Mucosa of descending colon (tissue), 3 donors: ENCODE results near the gene FCRLB. TPM values are rescaled to one million over a fixed set of nuclear protein-coding genes. Genes with fewer than 3 reads are reported as not detected.
"Not testable (repeated sequence)": the region's sequence is repeated elsewhere in the genome, so short reads cannot be mapped to it uniquely, and the experiment has no call there.

ENCODE experiments used
- ATAC-seq: fragments of 200-7000 bp; cut with Tn5 transposase; one replicate; pipeline ENCODE4 v1.9.1; 2020; ENCODE audit warnings: mild to moderate bottlenecking, moderate library complexity
- DNase-seq, 3 donors: peaks; one replicate each; pipeline ENCODE4 v3.0.0-alpha.2; 2020
- H3K36me3 ChIP-seq: fragments of 200-600 bp; one replicate; pipeline ENCODE4 v1.8.0; 2021; ENCODE audit warnings: low read depth, mild to moderate bottlenecking
- H3K4me1 ChIP-seq: fragments of 200-600 bp; one replicate; pipeline ENCODE4 v1.8.0; 2021; ENCODE audit warnings: low read depth, mild to moderate bottlenecking
- H3K4me3 ChIP-seq: fragments of 200-600 bp; one replicate; pipeline ENCODE4 v1.8.0; 2021; ENCODE audit warnings: mild to moderate bottlenecking
- H3K9me3 ChIP-seq: fragments of 200-600 bp; one replicate; pipeline ENCODE4 v1.8.0; 2021; ENCODE audit warnings: mild to moderate bottlenecking
- CTCF ChIP-seq: fragments of 200-600 bp; IDR thresholded peaks from one replicate; pipeline ENCODE4 v1.8.0; 2022; ENCODE audit warnings: antibody characterized with exemption, mild to moderate bottlenecking
- intact Hi-C, 2 donors: fragments of 100-400 bp; cut with DNase I in 1 of 2; cut with micrococcal nuclease in 1 of 2; formaldehyde crosslinking; loops; one replicate each; pipeline versions ENCODE4 v1.11.0 to v1.11.1; 2022; cut with DNase I, micrococcal nuclease
- long read RNA-seq, 2 donors: library from polyadenylated mRNA; unstranded; transcript quantifications; one replicate each; pipeline ENCODE4 v2.0.0, GENCODE V29; 2019 to 2021
- total RNA-seq, 3 donors: library from RNA; stranded (reverse); fragmentation: NEBNext Ultra II Directional in 2 of 3; extraction: Animal tissue kit (Norgen Biotek cat#: 25700) in 2 of 3; gene quantifications; one replicate each; pipeline versions ENCODE4 v1.2.1 to v1.2.4, GENCODE V29; 2021 to 2023
- donor health status: DM: no; HTN: no; CAD: no; lungs with moderate emphysema.
- donor health status: DM: no; HTN: no; CAD: no.
- donor health status: DM: no; HTN: yes; CAD: no.

The FCRLB gene
- total RNA-seq, result under 1 TPM in 1 of 3 donors, not detected in 2; 0.28 TPM
- long read RNA-seq, donor 1, result 0 reads
- long read RNA-seq, donor 2, result 0 reads

- no peak for DNase-seq
- H3K36me3 ChIP-seq, result no peaks in the 10 kb centered on the region
- no peak within 1 kb of the TSS for H3K4me3 ChIP-seq
- no peak for ATAC-seq
- H3K9me3 ChIP-seq, result no peaks in the 10 kb centered on the region
- intact Hi-C loops, result no loop called here
- TF ChIP-seq CTCF, result no peak
- no peaks in the 10 kb centered on the region for H3K4me1 ChIP-seq
Observed at GRCh38 chr1:161720956-161721737, at the start of gene FCRLB. Gene FCRLB (plus strand): TSS chr1:161721544. CDS start chr1:161722673, 1,129 bp downstream.

- H3K36me3 ChIP-seq, ATAC-seq, H3K4me3 ChIP-seq, H3K4me1 ChIP-seq, H3K9me3 ChIP-seq, DNase-seq, intact Hi-C loops: not testable (repeated sequence)
Observed at GRCh38 chr1:161673437-161673836, 47.9 kb upstream of the FCRLB start.

DNA sequence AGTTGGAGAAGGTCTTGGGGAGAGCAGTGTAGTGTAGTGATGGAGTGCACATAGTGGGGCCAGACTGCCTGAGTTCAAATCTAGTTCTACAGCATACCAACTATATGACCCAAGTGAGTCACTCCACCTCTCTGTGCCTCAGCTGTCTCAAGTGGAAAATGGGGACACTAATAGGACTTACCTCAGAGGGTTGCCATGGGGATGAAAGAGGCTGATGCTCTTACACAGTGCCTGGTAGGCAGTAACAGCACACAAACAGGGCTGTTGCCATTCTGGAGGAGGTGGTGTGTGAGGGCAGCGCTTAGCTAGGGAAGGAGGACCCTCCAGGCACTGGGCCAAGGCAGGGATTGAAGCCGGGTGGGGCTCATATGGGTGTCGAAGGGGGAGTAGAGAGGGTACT is 46.9 kb upstream of the FCRLB start:
- not testable (repeated sequence) for H3K4me1 ChIP-seq, H3K4me3 ChIP-seq, DNase-seq

DNA sequence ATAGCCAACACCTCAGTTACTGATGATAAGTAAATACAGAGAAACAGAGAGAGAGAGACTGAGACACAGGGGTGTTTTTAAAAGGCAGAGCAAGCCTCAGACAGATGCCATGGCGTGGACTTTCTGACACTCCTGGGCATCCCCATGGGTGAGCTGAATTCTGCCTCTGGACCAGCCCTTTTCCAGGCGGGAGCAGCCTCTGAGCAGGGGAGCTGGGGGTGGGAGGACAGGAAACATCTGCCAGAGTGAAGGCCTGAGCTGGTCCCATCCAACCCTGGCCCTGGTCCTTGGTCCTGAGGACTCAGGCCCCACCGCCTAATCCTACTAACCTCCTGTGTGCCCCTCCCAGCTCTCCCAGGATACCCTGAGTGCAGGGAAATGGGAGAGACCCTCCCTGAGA is 46.4 kb upstream of the FCRLB start:
- DNase-seq, H3K36me3 ChIP-seq, intact Hi-C loops, H3K4me3 ChIP-seq, H3K4me1 ChIP-seq, H3K9me3 ChIP-seq, ATAC-seq: not testable (repeated sequence)

More for the DNA sequence above, 46.9 kb upstream of the FCRLB start:
- intact Hi-C loops, ATAC-seq, H3K36me3 ChIP-seq, H3K9me3 ChIP-seq: not testable (repeated sequence)

DNA sequence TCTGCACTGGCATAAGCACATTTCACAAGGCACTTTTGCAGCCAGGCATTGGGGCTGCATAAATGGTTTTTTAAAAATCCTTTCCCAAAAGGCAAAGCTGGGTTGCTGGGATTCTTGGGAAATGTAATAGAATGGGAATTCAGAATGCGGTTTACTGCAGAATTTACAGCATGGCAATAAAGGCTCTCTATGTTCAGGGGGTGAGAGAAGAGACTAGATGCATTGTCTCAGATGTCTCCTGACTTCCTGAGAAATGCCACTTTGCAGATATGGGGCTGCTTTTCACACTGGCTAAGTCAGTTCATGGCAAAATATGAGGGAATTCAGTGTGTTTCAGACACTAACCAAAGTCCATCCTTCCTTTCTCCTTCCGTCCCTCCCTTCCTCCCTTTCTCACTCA is 44.9 kb upstream of the FCRLB start:
- no peaks in the 10 kb centered on the region for H3K9me3 ChIP-seq
- H3K36me3 ChIP-seq, result no peaks in the 10 kb centered on the region
- intact Hi-C loops, result no loop called here
- H3K4me1 ChIP-seq, result no peaks in the 10 kb centered on the region
- no peak for DNase-seq
- no peak overlapping the region for H3K4me3 ChIP-seq
- TF ChIP-seq CTCF, result no peak
- ATAC-seq, result no peak

- ATAC-seq, result no peak
- Histone ChIP-seq H3K9me3 (no peaks in the 10 kb centered on the region), H3K4me1 (no peaks in the 10 kb centered on the region), H3K4me3 (no peak overlapping the region), H3K36me3 (no peaks in the 10 kb centered on the region)
- TF ChIP-seq CTCF, result no peak
- intact Hi-C loops, result no loop called here
- DNase-seq, result no peak
Observed at GRCh38 chr1:161676958-161677689, 44.2 kb upstream of the FCRLB start.

GRCh38 chr1:161678500-161678899 is 42.8 kb upstream of the FCRLB start:
- H3K4me3 ChIP-seq, result no peak overlapping the region
- no peaks in the 10 kb centered on the region for H3K36me3 ChIP-seq
- DNase-seq, result no peak
- TF ChIP-seq CTCF, result no peak
- intact Hi-C loops, result no loop called here
- ATAC-seq, result no peak
- no peaks in the 10 kb centered on the region for H3K4me1 ChIP-seq
- H3K9me3 ChIP-seq, result no peaks in the 10 kb centered on the region
